Hepatocyte (in vitro differentiated cells): ENCODE data around the gene CRCP. TPM values are rescaled to one million over a fixed set of nuclear protein-coding genes. Genes with fewer than 3 reads are reported as not detected.

Source experiments
- DNase-seq: peaks from one replicate; pipeline ENCODE4 v3.0.0-alpha.2; 2016; ENCODE audit warnings: low spot score
- H2AFZ ChIP-seq: fragments of 200-600 bp; sonication (generic); 2 replicates; pipeline ENCODE4 v1.6.0; 2016; ENCODE audit warnings: antibody characterized with exemption, mild to moderate bottlenecking
- H3K27ac ChIP-seq: fragments of 200-600 bp; sonication (generic); 2 replicates; pipeline ENCODE4 v1.5.1; 2016; ENCODE audit warnings: mild to moderate bottlenecking
- H3K27me3 ChIP-seq: fragments of 200-600 bp; sonication (generic); 2 replicates; pipeline ENCODE4 v1.6.1; 2016
- H3K36me3 ChIP-seq: fragments of 200-600 bp; sonication (generic); replicated peaks from 2 replicates; pipeline ENCODE4 v1.5.1; 2016; ENCODE audit warnings: low read depth; ENCODE audit not compliant: insufficient read depth
- H3K4me1 ChIP-seq: fragments of 200-600 bp; sonication (generic); 2 replicates; pipeline ENCODE4 v1.5.1; 2016; ENCODE audit warnings: mild to moderate bottlenecking, moderate library complexity; ENCODE audit not compliant: insufficient read depth
- H3K4me2 ChIP-seq: fragments of 200-600 bp; sonication (generic); 2 replicates; pipeline ENCODE4 v1.6.0; 2016
- H3K4me3 ChIP-seq: fragments of 200-600 bp; sonication (generic); 2 replicates; pipeline ENCODE4 v1.5.1; 2016; ENCODE audit warnings: mild to moderate bottlenecking
- H3K79me2 ChIP-seq: fragments of 200-600 bp; sonication (generic); 2 replicates; pipeline ENCODE4 v1.6.0; 2017; ENCODE audit warnings: mild to moderate bottlenecking
- H3K9me2 ChIP-seq: fragments of 200-600 bp; sonication (generic); replicated peaks from 2 replicates; pipeline ENCODE4 v1.6.0; 2017; ENCODE audit warnings: mild to moderate bottlenecking; ENCODE audit not compliant: insufficient read depth
- H3K9me3 ChIP-seq: fragments of 200-600 bp; sonication (generic); 2 replicates; pipeline ENCODE4 v1.5.1; 2016; ENCODE audit warnings: low read depth, mild to moderate bottlenecking
- H4K20me1 ChIP-seq: fragments of 200-600 bp; sonication (generic); 2 replicates; pipeline ENCODE4 v1.6.0; 2016; ENCODE audit warnings: mild to moderate bottlenecking; ENCODE audit not compliant: insufficient read depth, poor library complexity, severe bottlenecking
- EZH2 ChIP-seq: fragments of 200-600 bp; sonication (generic); IDR thresholded peaks from 2 replicates; pipeline ENCODE4 v1.6.1; 2016; ENCODE audit warnings: antibody characterized with exemption, mild to moderate bottlenecking, borderline replicate concordance
- EZH2phosphoT487 ChIP-seq: fragments of 200-600 bp; sonication (generic); IDR thresholded peaks from one replicate; pipeline ENCODE4 v1.6.1; 2018; ENCODE audit warnings: antibody characterized with exemption, mild to moderate bottlenecking, low read depth, moderate library complexity; ENCODE audit not compliant: unreplicated experiment, severe bottlenecking
- WGBS: methylation state at CpG from one replicate; pipeline ENCODE4 v1.1.6; 2016; ENCODE audit warnings: low lambda C conversion rate; ENCODE audit errors: missing lambda C conversion rate; 5-methylcytosine and 5-hydroxymethylcytosine counted together
- polyA plus RNA-seq: library from polyadenylated mRNA; unstranded; fragments of >200 nt; fragmentation: Nextera tagmentation; extraction: Ambion mirVana; gene quantifications from 2 replicates; pipeline ENCODE4 v1.2.1, GENCODE V29; 2016
- total RNA-seq: library from RNA; depleted of rRNA; stranded (reverse); fragments of >200 nt; gene quantifications from 2 replicates; pipeline ENCODE4 v1.2.3, GENCODE V29; 2014
- TF ChIP-seq, protein P1 (sequence below): fragments of 200-600 bp; sonication (generic); IDR thresholded peaks from 2 replicates; pipeline ENCODE4 v1.5.1; 2016; ENCODE audit warnings: antibody characterized with exemption, mild to moderate bottlenecking; ENCODE audit not compliant: poor library complexity

Gene CRCP
- total and polyA plus RNA-seq, 2 experiments from 2014 or later, result 13.8 to 41.6 TPM

DNA sequence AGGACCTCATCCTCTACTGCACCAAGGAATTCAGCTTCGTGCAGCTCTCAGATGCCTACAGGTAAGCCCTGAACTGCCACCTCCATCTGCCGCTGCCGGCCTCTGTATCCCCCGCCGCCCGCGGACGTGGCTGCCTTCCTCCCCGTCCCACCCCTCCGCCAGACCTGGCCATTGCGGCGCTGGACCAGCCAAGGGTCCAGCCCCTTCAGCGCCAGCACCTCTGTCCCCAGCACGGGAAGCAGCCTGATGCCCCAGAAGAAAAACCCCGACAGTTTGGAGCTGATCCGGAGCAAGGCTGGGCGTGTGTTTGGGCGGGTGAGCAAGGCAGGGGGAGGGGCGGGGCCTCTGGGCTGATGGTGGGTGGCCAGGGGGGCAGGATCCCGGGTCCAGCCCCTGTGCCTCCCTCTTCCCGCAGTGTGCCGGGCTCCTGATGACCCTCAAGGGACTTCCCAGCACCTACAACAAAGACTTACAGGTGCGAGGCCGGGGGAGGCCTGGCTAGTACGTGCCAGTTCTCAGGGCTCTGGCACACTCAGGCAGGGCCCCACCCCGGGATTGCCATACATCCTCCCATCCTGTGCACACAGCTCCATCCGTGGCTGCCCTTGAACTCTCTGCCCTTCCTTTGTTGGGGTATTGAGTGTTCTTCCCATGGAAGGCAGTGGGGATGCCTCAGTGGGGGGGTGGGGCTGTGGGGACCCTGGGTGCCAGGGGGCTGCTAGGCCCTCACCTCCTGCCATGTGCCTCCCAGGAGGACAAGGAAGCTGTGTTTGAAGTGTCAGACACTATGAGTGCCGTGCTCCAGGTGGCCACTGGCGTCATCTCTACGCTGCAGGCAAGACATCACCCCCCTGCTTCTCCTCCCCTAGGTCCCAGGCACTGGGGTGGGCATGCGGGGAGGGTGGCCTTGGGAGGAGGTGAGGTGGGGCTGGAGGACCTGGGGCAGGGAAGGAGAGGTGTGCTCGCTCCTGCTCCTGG, 25.5 kb upstream of the CRCP start:
- no peaks in the 10 kb centered on the region for H3K4me1 ChIP-seq
- H4K20me1 ChIP-seq, result no peaks in the 10 kb centered on the region
- H3K79me2 ChIP-seq, result no peaks in the 10 kb centered on the region
- H3K4me3 ChIP-seq, result no peak overlapping the region
- TF ChIP-seq EZH2phosphoT487 (no peak), EZH2 (no peak)
- TF ChIP-seq, protein P1, sequence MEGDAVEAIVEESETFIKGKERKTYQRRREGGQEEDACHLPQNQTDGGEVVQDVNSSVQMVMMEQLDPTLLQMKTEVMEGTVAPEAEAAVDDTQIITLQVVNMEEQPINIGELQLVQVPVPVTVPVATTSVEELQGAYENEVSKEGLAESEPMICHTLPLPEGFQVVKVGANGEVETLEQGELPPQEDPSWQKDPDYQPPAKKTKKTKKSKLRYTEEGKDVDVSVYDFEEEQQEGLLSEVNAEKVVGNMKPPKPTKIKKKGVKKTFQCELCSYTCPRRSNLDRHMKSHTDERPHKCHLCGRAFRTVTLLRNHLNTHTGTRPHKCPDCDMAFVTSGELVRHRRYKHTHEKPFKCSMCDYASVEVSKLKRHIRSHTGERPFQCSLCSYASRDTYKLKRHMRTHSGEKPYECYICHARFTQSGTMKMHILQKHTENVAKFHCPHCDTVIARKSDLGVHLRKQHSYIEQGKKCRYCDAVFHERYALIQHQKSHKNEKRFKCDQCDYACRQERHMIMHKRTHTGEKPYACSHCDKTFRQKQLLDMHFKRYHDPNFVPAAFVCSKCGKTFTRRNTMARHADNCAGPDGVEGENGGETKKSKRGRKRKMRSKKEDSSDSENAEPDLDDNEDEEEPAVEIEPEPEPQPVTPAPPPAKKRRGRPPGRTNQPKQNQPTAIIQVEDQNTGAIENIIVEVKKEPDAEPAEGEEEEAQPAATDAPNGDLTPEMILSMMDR, result no peak
- H2AFZ ChIP-seq, result no peak overlapping the region
- H3K27me3 ChIP-seq, result no peaks in the 10 kb centered on the region
- 93% methylated on average over 27 of the region's 32 CpGs for WGBS
- no peaks in the 10 kb centered on the region for H3K9me3 ChIP-seq
- no peak overlapping the region for H3K27ac ChIP-seq
- DNase-seq, result no peak
- H3K9me2 ChIP-seq, result no peaks in the 10 kb centered on the region
- no peaks in the 10 kb centered on the region for H3K36me3 ChIP-seq
- no peak overlapping the region for H3K4me2 ChIP-seq

DNA sequence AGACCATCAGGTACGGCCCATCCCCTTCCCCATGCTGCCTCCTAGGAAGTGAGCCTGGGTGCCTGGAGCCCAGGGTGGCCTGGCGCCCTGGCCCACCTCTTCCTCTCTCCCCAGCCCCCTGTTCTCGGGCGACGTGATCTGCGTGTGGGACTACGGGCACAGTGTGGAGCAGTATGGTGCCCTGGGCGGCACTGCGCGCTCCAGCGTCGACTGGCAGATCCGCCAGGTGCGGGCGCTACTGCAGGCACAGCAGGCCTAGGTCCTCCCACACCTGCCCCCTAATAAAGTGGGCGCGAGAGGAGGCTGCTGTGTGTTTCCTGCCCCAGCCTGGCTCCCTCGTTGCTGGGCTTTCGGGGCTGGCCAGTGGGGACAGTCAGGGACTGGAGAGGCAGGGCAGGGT, 22.0 kb upstream of the CRCP start:
- H3K4me1 ChIP-seq, result no peaks in the 10 kb centered on the region
- no peaks in the 10 kb centered on the region for H4K20me1 ChIP-seq
- H3K9me3 ChIP-seq, result no peaks in the 10 kb centered on the region
- H3K27ac ChIP-seq, result no peak overlapping the region
- no peak overlapping the region for H3K4me2 ChIP-seq
- TF ChIP-seq, protein P1, result no peak
- TF ChIP-seq EZH2phosphoT487 (no peak), EZH2 (no peak)
- no peaks in the 10 kb centered on the region for H3K27me3 ChIP-seq
- no peak overlapping the region for H3K4me3 ChIP-seq
- WGBS, result 98% methylated on average over 18 of the region's 19 CpGs
- H3K9me2 ChIP-seq, result no peaks in the 10 kb centered on the region
- DNase-seq, result no peak
- no peaks in the 10 kb centered on the region for H3K79me2 ChIP-seq
- H2AFZ ChIP-seq, result no peak overlapping the region
- H3K36me3 ChIP-seq, result no peaks in the 10 kb centered on the region

DNA sequence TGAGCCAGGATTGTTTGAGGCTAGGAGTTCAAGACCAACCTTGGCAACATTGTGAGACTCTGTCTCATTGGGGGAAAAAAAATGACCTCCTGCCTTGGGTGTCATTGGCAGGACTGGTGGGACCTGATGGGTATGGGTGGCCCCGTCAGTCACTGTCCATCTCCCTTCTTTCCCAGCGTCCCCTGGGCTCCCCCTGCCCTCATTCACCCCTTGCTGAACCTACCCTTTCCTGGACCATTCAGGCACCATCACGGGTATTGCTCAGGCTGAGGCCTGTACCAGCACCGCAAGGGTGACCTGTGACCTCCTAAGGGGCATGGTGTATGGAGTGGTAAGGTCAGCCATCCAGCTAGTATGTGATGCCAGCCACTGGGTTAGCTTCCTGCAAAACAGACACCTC, 19.6 kb upstream of the CRCP start:
- Histone ChIP-seq H4K20me1 (no peaks in the 10 kb centered on the region), H3K36me3 (no peaks in the 10 kb centered on the region), H3K9me2 (no peaks in the 10 kb centered on the region), H3K79me2 (no peaks in the 10 kb centered on the region), H3K9me3 (no peaks in the 10 kb centered on the region), H2AFZ (no peak overlapping the region), H3K4me2 (no peak overlapping the region), H3K4me3 (no peak overlapping the region), H3K27me3 (no peaks in the 10 kb centered on the region), H3K4me1 (no peaks in the 10 kb centered on the region), H3K27ac (no peak overlapping the region)
- 93% methylated on average over 4 of the region's 4 CpGs for WGBS
- DNase-seq, result no peak
- TF ChIP-seq, protein P1, result no peak
- TF ChIP-seq EZH2, result no peak
- TF ChIP-seq EZH2phosphoT487, result no peak
